Cardiac muscle cell (in vitro differentiated cells and primary cell): ENCODE measurements around the gene RGS14. TPM values are rescaled to one million over a fixed set of nuclear protein-coding genes. Genes with fewer than 3 reads are reported as not detected.

Source experiments
- DNase-seq, 2 donors: peaks; one replicate each; pipeline versions ENCODE4 v3.0.0 to v3.0.0-alpha.2; 2010 to 2017; ENCODE audit warnings: low read depth in 1 of 2, low spot score in 1 of 2
- H3K27ac ChIP-seq: fragments of 200-600 bp; sonication (generic); 2 replicates; pipeline ENCODE4 v1.5.1; 2016
- H3K27me3 ChIP-seq: fragments of 200-600 bp; sonication (generic); 2 replicates; pipeline ENCODE4 v1.6.0; 2016; ENCODE audit warnings: control low read depth
- H3K36me3 ChIP-seq: fragments of 200-600 bp; sonication (generic); 2 replicates; pipeline ENCODE4 v1.5.1; 2016; ENCODE audit warnings: control low read depth
- H3K4me1 ChIP-seq: fragments of 200-600 bp; sonication (generic); 2 replicates; pipeline ENCODE4 v1.8.1; 2017; ENCODE audit warnings: low read depth, mild to moderate bottlenecking, mixed run types
- H3K4me3 ChIP-seq: fragments of 200-600 bp; sonication (generic); 2 replicates; pipeline ENCODE4 v1.5.1; 2016; ENCODE audit warnings: mild to moderate bottlenecking
- H3K9me3 ChIP-seq: fragments of 200-600 bp; sonication (generic); 2 replicates; pipeline ENCODE4 v1.5.1; 2017; ENCODE audit warnings: low read depth, mild to moderate bottlenecking, control low read depth
- CTCF ChIP-seq: IDR thresholded peaks from 2 replicates; pipeline ENCODE4 v1.5.1; 2012; ENCODE audit warnings: low read depth, mild to moderate bottlenecking, low read length
- polyA plus RNA-seq: library from polyadenylated mRNA; unstranded; fragments of >200 nt; fragmentation: Nextera tagmentation; extraction: Ambion mirVana; gene quantifications from 2 replicates; pipeline ENCODE4 v1.2.1, GENCODE V29; 2016
- total RNA-seq: library from RNA; depleted of rRNA; stranded (reverse); fragments of >200 nt; gene quantifications from 2 replicates; pipeline ENCODE4 v1.2.3, GENCODE V29; 2016

The RGS14 gene
- total and polyA plus RNA-seq, 2 experiments from 2014 or later, result 33.6 to 139 TPM

- peak; percentile 84 to 87 for DNase-seq
- Histone ChIP-seq H3K4me1 (no peaks in the 10 kb centered on the region), H3K27me3 (peaks cover 21% of the 10 kb centered on the region), H3K27ac (no peak overlapping the region), H3K4me3 (no peak overlapping the region), H3K36me3 (no peaks in the 10 kb centered on the region), H3K9me3 (no peaks in the 10 kb centered on the region)
- peak; percentile 92 for TF ChIP-seq CTCF
Observed at GRCh38 chr5:177390363-177391300, 32.9 kb downstream of the RGS14 start.

- no peak for DNase-seq
- Histone ChIP-seq H3K36me3 (no peaks in the 10 kb centered on the region), H3K4me3 (no peak overlapping the region), H3K4me1 (no peaks in the 10 kb centered on the region), H3K27ac (no peak overlapping the region), H3K9me3 (no peaks in the 10 kb centered on the region), H3K27me3 (peaks cover 10% of the 10 kb centered on the region)
- TF ChIP-seq CTCF, result no peak
Observed at GRCh38 chr5:177392765-177393164, 35.0 kb downstream of the RGS14 start.

- H3K27me3 ChIP-seq, result peaks cover 10% of the 10 kb centered on the region
Observed at GRCh38 chr5:177393206-177393765, 35.6 kb downstream of the RGS14 start.

GRCh38 chr5:177393990-177394389 is 36.3 kb downstream of the RGS14 start:
- no peak for DNase-seq
- TF ChIP-seq CTCF, result no peak
- no peaks in the 10 kb centered on the region for H3K4me1 ChIP-seq
- H3K4me3 ChIP-seq, result no peak overlapping the region
- H3K9me3 ChIP-seq, result no peaks in the 10 kb centered on the region
- H3K36me3 ChIP-seq, result no peaks in the 10 kb centered on the region
- no peak overlapping the region for H3K27ac ChIP-seq
- peaks cover 3% of the 10 kb centered on the region for H3K27me3 ChIP-seq

More at GRCh38 chr5:177393206-177393765, 35.6 kb downstream of the RGS14 start:
- Histone ChIP-seq H3K27ac (no peak overlapping the region), H3K4me1 (no peaks in the 10 kb centered on the region), H3K36me3 (no peaks in the 10 kb centered on the region), H3K4me3 (no peak overlapping the region), H3K9me3 (no peaks in the 10 kb centered on the region)
- no peak for TF ChIP-seq CTCF
- DNase-seq, result no peak

- no peak for TF ChIP-seq CTCF
- no peaks in the 10 kb centered on the region for H3K9me3 ChIP-seq
- no peaks in the 10 kb centered on the region for H3K36me3 ChIP-seq
- no peak for DNase-seq
- no peak overlapping the region for H3K4me3 ChIP-seq
- no peak overlapping the region for H3K27ac ChIP-seq
- H3K4me1 ChIP-seq, result no peaks in the 10 kb centered on the region
- H3K27me3 ChIP-seq, result peaks cover 6% of the 10 kb centered on the region
Observed at GRCh38 chr5:177396078-177396477, 38.4 kb downstream of the RGS14 start.
